H4 (cell line): ENCODE data around the gene MRPS26. TPM values are rescaled to one million over a fixed set of nuclear protein-coding genes. Genes with fewer than 3 reads are reported as not detected.
"Not testable (repeated sequence)": the region's sequence is repeated elsewhere in the genome, so short reads cannot be mapped to it uniquely, and the experiment has no call there.

Experiments used
- DNase-seq: peaks from one replicate; pipeline ENCODE4 v3.0.0-alpha.2; 2015; ENCODE audit warnings: low spot score
- total RNA-seq: library from RNA; depleted of rRNA; stranded (reverse); fragments of >200 nt; shearing (Covaris generic); gene quantifications from 2 replicates; pipeline ENCODE4 v1.2.3, GENCODE V29; 2014

Gene MRPS26
- total RNA-seq, 1 experiment from 2014 or later: 78.0 TPM

DNA sequence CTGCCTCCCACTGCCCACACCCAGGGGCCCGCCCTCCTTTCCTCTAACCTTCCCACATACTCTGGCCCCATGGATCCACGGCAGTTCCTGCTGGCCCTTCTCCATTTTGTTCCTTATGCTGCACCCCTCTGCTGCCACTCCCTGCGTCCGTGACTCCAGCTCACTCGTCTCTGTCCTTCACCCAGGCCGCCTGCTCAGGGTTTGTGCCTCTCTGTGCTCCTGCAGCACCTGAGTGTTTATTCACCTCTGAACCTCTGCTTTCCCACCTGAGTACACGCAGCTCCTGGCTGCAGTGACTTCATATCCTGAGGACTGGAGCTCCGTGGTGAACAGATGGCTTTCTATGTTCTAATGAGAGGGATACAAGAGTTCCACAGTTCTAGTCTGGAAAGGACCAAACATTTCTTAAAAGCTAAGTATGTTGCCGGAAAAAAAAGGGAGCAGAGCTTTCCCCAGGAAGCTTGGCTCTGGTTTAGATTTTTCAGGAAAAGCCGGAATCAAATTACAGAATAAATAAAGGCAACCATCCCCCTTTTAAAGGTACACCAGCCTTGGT is 3.9 kb upstream of the MRPS26 start:
- DNase-seq: no peak

DNA sequence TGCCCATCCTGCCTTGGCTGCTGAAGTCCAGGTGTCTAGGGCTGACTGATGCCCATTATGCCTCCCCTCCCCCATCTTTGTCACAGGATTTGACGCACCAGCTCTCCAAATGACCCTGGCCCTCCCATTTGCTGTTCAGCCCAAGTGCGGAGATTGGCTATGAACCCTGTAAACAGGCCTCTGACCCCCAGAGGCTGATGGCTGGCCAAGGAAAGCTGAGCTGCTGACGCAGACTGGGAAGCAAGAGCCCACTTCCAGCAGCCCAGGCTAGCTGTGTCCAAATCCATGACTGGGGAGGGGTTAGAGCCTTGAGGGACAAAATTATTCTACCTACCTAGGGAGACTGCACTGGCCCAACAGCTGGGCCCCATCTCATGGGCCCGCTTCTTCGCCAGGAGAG is 3.2 kb upstream of the MRPS26 start:
- no peak for DNase-seq

DNA sequence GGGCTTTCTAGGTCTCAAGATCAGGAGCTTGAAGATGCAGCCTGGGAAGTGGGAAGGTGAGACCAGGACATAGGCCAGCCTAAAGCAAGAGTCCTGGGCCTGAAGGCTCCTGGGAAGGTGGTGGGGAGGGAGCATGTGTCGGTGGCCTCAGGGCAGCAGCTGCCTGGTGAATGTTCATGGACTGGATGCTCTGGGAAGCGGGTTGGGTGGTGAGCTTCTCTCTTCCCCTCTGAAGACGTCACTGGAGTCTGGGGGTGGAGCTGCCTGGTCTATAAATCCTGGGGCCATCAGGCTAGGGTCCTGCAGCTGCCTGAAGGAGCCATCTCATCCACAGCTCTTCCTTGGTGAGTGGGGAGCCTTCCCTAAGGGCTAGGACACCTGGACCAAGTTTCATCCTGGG is 2.5 kb upstream of the MRPS26 start, which contains the start of gene GNRH2:
TSS of gene GNRH2 (plus strand) at position 301 of the 400 bp plus-strand sequence. CDS start 793 bp downstream, outside the sequence.
- DNase-seq: no peak

DNA sequence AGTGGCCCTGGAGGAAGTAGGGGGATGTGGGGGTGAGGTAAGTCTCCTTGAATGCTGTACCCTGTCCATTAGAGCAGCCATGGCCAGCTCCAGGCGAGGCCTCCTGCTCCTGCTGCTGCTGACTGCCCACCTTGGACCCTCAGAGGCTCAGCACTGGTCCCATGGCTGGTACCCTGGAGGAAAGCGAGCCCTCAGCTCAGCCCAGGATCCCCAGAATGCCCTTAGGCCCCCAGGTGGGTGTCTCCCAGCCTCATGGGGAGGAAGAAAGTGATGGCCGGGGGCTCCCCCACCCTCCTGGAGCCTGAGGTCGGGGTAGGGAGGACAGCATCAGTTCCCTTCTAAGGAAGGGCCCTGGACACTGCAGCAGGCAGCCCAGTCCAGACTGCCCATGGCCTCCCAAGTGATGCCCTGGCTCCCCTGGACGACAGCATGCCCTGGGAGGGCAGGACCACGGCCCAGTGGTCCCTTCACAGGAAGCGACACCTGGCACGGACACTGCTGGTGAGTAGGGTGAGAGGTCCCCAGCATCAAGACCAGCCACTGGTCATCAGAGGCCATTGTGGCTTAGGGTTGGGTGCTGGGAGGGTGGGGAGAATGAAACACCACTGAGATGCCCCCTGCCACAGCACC is 1.4 kb upstream of the MRPS26 start:
- no peak for DNase-seq

DNA sequence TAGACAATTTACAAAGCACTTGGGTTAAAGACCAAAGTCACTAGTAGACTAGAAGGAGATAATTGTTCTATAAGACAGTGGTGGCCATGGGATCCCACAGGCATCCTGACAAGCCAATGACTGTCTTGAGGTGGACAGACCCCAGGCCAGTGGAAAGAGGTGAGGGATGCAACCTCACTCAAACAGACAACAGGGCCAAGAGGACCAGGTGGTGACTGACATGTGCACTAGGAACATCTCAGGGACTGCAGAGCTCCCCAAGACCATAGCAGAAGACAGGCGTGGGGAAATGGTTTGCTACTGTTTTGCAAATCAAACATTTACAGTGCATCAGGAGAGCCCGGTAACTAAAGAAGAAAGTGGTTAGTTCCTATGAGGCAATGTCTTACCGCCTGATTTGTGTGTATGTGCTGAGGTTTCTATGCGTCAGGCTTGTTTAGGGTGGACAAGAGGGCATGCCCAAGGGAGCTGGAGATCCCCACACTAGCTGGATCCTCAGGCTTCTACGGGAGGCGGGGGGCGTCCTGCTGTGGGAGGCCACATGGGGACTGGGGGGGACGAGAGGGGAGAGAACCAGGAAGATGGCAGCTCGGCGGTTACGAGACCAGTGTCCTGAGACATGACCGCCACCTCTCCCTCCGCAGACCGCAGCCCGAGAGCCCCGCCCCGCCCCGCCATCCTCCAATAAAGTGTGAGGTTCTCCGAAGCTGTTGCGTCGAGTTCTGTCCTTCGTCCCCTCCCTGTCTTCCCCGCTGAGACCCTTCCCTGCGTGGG is 623 bp upstream of the MRPS26 start:
- peak; percentile 68 for DNase-seq

GRCh38 chr20:3046677-3047462 is 1.0 kb downstream of the MRPS26 start:
- DNase-seq: no peak

- DNase-seq: no peak
These were observed 1.9 kb downstream of the MRPS26 start for GRCh38 chr20:3047486-3048419.

DNA sequence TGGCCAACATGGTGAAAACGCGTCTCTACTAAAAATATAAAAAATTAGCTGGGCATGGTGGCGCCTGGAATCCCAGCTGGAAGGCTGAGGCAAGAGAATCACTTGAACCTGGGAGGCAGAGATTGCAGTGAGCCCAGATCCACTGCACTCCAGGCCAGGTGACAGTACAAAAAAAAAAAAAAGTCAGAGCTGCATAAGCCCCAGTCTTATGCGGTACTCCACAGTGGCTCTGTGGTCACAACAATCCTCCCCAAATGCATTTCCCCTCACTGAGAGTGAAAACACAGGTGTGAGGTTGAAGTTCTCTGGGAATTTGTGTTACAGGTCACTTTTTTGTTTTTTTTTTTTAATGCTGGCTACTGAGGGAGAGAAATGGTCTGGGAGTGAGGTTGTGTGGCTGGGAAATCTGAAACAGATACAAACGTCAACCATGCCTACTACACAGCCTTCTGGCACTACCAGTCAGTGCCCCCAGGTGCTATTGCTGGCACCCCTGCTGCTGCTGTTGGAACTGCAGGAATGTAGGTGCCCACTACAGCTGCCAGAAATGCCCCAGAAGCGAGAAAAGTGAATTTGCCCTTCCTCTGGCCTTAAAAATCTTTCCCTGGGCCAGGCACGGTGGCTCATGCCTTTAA is 5.7 kb downstream of the MRPS26 start:
- no peak for DNase-seq

DNA sequence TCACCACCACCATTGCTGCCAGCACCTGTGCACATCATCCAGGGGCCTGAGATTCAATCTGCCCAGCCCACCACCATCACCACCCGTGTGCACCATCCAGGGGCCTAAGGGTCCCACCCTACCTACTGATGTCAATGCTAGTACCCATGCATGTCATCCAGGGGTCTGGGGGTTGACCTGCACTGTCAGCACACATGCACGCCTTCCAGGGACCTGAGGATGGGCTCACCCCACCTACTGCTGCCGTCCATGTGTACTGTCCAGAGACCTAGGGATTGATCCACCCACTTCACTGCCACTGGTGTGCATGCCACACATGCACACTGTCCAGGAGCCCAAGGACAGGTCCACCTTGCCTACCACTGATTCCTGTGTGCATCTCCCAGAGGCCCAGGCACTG is 13.6 kb downstream of the MRPS26 start:
- no peak for DNase-seq

- DNase-seq: not testable (repeated sequence)
These were observed 18.3 kb downstream of the MRPS26 start for GRCh38 chr20:3064119-3064518.

DNA sequence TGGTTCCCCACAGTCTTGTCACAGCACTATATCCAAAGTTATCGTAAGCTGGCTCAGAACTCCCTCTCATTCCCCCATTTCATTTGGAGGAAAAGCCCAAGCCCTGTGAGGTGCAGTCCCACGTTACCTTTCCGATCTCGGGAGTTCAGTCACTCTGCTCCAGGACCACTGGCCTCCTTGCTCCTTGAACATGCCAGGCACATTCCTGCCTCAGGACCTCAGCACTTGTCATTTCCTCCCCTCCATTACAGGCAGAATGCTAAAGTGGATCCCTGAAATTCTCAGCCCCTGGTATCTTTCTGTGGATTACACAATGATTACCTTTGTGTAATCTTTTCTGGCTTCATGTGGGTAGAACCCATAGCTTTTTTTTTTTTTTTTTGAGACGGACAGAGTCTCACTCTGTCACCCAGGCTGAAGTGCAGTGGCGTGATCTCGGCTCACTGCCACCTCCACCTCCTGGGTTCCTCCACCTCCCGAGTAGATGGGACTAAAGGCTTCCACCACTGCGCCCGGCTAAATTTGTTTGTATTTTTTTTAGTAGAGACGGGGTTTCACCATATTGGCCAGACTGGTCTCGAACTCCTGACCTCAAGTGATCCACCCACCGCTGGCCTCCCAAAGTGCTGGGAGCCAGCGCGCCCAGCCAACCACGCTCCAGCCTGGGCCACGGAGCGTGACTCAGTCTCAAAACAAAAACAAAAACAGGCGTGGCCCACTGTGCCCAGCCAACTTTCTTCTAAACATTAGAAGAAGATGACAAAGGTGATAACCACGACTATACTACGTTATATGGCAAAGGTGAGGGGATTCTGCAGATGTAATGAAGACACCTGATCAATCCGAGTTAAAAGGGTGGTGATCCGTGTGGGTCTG is 21.5 kb downstream of the MRPS26 start:
- DNase-seq: no peak

GRCh38 chr20:3068075-3068474 is 22.2 kb downstream of the MRPS26 start:
- no peak for DNase-seq

GRCh38 chr20:3068986-3069900 is 23.4 kb downstream of the MRPS26 start:
- no peak for DNase-seq

DNA sequence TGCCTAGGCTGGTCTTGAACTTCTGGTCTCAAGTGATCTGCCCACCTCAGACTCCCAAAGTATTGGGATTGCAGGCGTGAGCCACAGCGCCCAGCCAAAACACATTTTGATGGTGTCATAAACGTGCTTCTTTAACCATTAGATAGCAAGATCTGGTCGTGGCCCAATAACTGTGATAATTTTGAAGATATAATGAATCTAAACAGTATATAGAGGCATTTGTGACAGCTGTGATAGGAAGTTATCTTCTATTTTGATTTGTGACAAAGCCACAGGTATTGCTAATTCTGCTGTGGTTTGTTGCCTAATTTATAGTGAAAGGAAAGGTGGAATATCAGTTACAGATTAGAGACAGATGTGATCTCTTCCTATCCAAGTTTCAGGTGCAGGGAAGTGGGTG is 24.9 kb downstream of the MRPS26 start:
- no peak for DNase-seq

GRCh38 chr20:3071266-3071609 is 25.4 kb downstream of the MRPS26 start:
- DNase-seq: no peak

DNA sequence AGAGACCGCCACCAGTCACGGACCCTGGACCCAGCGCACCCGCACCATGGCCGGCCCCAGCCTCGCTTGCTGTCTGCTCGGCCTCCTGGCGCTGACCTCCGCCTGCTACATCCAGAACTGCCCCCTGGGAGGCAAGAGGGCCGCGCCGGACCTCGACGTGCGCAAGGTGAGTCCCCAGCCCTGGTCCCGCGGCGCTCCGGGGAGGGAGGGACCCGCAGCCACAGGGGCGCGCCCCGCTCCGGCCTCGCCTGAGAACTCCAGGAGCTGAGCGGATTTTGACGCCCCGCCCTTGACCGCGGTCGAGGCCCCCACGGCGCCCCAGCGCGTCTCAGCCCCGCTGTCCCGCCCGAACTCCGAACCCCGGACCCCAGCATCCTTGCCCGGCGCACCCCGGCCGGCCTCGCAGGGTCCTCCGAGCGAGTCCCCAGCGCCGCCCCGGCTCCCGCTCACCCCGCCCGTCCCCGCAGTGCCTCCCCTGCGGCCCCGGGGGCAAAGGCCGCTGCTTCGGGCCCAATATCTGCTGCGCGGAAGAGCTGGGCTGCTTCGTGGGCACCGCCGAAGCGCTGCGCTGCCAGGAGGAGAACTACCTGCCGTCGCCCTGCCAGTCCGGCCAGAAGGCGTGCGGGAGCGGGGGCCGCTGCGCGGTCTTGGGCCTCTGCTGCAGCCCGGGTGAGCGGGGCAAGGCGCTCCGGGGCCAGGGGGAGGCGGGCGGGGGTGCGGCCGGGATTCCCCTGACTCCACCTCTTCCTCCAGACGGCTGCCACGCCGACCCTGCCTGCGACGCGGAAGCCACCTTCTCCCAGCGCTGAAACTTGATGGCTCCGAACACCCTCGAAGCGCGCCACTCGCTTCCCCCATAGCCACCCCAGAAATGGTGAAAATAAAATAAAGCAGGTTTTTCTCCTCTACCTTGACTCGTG is 26.0 kb downstream of the MRPS26 start, which contains the start of gene OXT:
TSS of gene OXT (plus strand) at position 11 of the 920 bp plus-strand sequence. CDS start at position 47, 36 bp downstream.
- DNase-seq: no peak

GRCh38 chr20:3072530-3073250 is 26.8 kb downstream of the MRPS26 start:
- DNase-seq: no peak
